ENCODE data around the gene SRSF9. TPM values are rescaled to one million over a fixed set of nuclear protein-coding genes. Genes with fewer than 3 reads are reported as not detected.

Gene SRSF9
- total and polyA plus RNA-seq, 2 of the 13 experiments (the other 11 are each of a cell fraction or from before 2014, with no cell fraction given), result 125 to 144 TPM

DNA sequence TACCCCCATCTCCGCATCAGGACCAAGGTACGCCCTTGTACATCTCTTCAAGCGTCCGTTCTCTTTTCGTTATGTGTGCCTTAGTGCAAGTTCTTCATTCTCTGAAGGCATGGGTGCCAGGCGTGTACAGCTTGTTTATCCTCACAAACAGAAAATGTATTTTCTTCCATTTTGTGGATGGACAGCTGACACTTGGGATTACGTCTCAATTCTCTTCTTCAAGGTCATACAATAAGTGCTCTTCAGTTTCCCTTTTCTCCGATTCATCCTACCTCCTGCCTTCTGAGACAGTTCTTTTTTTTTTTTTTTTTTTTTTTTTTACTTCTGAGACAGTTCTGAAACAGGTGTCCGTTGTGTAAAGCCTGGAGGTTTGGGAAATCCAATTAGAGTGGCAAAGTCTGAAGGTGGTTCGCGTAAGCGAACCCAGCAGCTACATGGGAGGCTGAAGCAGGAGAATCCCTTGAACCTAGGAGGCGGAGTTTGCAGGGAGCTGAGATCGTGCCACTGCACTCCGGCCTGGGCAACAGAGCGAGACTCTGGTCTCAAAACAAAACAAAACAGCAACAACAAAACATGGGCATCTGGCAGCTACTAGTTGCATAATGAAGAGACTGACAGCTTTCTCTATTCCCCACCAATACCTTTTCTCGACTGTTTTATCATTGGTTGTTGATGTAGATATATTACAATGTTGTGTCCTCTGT is 30.9 kb downstream of the SRSF9 start (continued):
- TF ChIP-seq, protein P1, sequence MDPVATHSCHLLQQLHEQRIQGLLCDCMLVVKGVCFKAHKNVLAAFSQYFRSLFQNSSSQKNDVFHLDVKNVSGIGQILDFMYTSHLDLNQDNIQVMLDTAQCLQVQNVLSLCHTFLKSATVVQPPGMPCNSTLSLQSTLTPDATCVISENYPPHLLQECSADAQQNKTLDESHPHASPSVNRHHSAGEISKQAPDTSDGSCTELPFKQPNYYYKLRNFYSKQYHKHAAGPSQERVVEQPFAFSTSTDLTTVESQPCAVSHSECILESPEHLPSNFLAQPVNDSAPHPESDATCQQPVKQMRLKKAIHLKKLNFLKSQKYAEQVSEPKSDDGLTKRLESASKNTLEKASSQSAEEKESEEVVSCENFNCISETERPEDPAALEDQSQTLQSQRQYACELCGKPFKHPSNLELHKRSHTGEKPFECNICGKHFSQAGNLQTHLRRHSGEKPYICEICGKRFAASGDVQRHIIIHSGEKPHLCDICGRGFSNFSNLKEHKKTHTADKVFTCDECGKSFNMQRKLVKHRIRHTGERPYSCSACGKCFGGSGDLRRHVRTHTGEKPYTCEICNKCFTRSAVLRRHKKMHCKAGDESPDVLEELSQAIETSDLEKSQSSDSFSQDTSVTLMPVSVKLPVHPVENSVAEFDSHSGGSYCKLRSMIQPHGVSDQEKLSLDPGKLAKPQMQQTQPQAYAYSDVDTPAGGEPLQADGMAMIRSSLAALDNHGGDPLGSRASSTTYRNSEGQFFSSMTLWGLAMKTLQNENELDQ (CRISPR knock-in tag; IDR thresholded peaks at IDR 0.05; ENCODE audit: borderline replicate concordance), result no peak
- no peak for TF ChIP-seq NCOR1 (IDR thresholded peaks at IDR 0.05; ENCODE audit: borderline replicate concordance, low read length)
- TF ChIP-seq ZBTB42 (CRISPR knock-in tag; IDR thresholded peaks at IDR 0.05), result 0 out of 2 replicates have a peak, but pooled peaks have one; percentile 21
- TF ChIP-seq, protein P2, sequence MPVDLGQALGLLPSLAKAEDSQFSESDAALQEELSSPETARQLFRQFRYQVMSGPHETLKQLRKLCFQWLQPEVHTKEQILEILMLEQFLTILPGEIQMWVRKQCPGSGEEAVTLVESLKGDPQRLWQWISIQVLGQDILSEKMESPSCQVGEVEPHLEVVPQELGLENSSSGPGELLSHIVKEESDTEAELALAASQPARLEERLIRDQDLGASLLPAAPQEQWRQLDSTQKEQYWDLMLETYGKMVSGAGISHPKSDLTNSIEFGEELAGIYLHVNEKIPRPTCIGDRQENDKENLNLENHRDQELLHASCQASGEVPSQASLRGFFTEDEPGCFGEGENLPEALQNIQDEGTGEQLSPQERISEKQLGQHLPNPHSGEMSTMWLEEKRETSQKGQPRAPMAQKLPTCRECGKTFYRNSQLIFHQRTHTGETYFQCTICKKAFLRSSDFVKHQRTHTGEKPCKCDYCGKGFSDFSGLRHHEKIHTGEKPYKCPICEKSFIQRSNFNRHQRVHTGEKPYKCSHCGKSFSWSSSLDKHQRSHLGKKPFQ (CRISPR knock-in tag; IDR thresholded peaks at IDR 0.05; ENCODE audit: insufficient replicate concordance), result no peak
- no peak for TF ChIP-seq HMG20A (CRISPR knock-in tag; IDR thresholded peaks at IDR 0.05; ENCODE audit: borderline replicate concordance)
- TF ChIP-seq ZNF292 (CRISPR knock-in tag; IDR thresholded peaks at IDR 0.05; ENCODE audit: borderline replicate concordance, low read depth), result no peak
- no peak for TF ChIP-seq RORA (CRISPR knock-in tag; IDR thresholded peaks at IDR 0.05)
- TF ChIP-seq, protein P3, sequence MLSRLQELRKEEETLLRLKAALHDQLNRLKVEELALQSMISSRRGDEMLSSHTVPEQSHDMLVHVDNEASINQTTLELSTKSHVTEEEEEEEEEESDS (CRISPR knock-in tag; IDR thresholded peaks at IDR 0.05; ENCODE audit: borderline replicate concordance), result no peak
- TF ChIP-seq, protein P4, sequence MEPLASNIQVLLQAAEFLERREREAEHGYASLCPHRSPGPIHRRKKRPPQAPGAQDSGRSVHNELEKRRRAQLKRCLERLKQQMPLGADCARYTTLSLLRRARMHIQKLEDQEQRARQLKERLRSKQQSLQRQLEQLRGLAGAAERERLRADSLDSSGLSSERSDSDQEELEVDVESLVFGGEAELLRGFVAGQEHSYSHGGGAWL (CRISPR knock-in tag; IDR thresholded peaks at IDR 0.05), result no peak
- no peak for TF ChIP-seq MXD4 (CRISPR knock-in tag; IDR thresholded peaks at IDR 0.05)
- no peak for TF ChIP-seq ZNF326 (CRISPR knock-in tag; IDR thresholded peaks at IDR 0.05; ENCODE audit: borderline replicate concordance)
- TF ChIP-seq, protein P5, sequence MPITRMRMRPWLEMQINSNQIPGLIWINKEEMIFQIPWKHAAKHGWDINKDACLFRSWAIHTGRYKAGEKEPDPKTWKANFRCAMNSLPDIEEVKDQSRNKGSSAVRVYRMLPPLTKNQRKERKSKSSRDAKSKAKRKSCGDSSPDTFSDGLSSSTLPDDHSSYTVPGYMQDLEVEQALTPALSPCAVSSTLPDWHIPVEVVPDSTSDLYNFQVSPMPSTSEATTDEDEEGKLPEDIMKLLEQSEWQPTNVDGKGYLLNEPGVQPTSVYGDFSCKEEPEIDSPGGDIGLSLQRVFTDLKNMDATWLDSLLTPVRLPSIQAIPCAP (CRISPR knock-in tag; IDR thresholded peaks at IDR 0.05; ENCODE audit: low read depth), result no peak
- TF ChIP-seq SMYD3 (CRISPR knock-in tag; IDR thresholded peaks at IDR 0.05), result no peak
- TF ChIP-seq, protein P6, sequence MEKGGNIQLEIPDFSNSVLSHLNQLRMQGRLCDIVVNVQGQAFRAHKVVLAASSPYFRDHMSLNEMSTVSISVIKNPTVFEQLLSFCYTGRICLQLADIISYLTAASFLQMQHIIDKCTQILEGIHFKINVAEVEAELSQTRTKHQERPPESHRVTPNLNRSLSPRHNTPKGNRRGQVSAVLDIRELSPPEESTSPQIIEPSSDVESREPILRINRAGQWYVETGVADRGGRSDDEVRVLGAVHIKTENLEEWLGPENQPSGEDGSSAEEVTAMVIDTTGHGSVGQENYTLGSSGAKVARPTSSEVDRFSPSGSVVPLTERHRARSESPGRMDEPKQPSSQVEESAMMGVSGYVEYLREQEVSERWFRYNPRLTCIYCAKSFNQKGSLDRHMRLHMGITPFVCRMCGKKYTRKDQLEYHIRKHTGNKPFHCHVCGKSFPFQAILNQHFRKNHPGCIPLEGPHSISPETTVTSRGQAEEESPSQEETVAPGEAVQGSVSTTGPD (CRISPR knock-in tag; IDR thresholded peaks at IDR 0.05), result no peak
- TF ChIP-seq RFX3 (CRISPR knock-in tag; IDR thresholded peaks at IDR 0.05), result no peak
- TF ChIP-seq KDM5A (IDR thresholded peaks at IDR 0.05; ENCODE audit: borderline replicate concordance, low read length), result peak; percentile 18; the same call in 1 of the 2 replicates

Measured in HepG2 (cell line).